ENCODE measurements around the gene CUTC.

- TF ChIP-seq CTCF (IDR thresholded peaks at IDR 0.05) (no peak), JUND (IDR thresholded peaks at IDR 0.05) (no peak), GABPA (IDR thresholded peaks at IDR 0.05; ENCODE audit: low read depth) (no peak), NFIC (IDR thresholded peaks at IDR 0.05; ENCODE audit: borderline replicate concordance) (no peak), SMC3 (IDR thresholded peaks at IDR 0.05; ENCODE audit: low read depth, low read length) (no peak), TAF1 (IDR thresholded peaks at IDR 0.05; ENCODE audit: borderline replicate concordance, low read depth, low read length) (no peak), ELF1 (IDR thresholded peaks at IDR 0.05) (no peak)
These were observed 66.0 kb downstream of the CUTC start for GRCh38 chr10:99798031-99798430.

All from SK-N-SH (cell line).